CD4-positive, alpha-beta T cell treated with Interleukin-10 for 1 hour (primary cell): Measurements from ENCODE around the gene APOH.
"Not testable (repeated sequence)": the region's sequence is repeated elsewhere in the genome, so short reads cannot be mapped to it uniquely, and the experiment has no call there.

Source experiments
- DNase-seq: peaks from one replicate; pipeline ENCODE4 v3.0.0-alpha.2; 2020

APOH gene, protein sequence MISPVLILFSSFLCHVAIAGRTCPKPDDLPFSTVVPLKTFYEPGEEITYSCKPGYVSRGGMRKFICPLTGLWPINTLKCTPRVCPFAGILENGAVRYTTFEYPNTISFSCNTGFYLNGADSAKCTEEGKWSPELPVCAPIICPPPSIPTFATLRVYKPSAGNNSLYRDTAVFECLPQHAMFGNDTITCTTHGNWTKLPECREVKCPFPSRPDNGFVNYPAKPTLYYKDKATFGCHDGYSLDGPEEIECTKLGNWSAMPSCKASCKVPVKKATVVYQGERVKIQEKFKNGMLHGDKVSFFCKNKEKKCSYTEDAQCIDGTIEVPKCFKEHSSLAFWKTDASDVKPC

DNA sequence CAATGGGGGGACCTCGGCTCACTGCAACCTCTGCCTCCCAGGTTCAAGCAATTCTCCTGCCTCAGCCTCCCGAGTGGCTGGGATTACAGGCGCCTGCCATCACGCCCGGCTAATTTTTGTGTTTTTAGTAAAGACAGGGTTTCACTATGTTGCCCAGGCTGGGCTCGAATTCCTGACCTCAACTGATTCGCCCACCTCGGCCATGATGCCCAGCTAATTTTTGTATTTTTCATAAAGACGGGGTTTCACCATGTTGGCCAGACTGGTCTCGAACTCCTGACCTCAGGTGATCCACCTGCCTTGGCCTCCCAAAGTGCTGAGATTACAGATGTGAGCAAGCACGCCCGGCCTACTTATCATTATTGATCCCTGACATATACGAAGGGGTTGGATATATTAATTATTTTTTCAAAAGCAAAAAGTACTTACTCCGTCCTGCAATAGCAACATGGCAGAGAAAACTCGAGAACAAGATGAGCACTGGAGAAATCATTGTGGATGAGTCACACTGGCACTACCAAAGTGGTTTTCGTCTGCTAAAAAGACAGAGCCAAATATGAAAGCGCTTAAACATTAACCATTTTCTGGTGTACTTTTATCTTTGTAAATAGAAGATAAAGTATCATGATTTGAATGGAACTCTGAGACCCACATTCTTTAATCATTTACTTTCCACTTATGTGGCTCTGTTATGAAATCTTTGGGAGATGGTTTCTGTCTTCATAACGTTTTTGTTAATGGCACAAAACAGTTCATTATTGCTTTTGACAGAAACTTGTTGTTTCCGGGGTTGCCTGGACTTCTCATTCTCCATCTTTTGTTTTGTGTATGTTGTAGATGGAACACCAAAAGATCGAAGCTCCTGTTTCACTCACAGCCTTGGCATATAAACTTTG lies at the start of gene APOH:
APOH (minus strand) TSS at position 529 of the 896 bp plus-strand sequence; CDS start at position 493, 36 bp downstream.
- no peak for DNase-seq

DNA sequence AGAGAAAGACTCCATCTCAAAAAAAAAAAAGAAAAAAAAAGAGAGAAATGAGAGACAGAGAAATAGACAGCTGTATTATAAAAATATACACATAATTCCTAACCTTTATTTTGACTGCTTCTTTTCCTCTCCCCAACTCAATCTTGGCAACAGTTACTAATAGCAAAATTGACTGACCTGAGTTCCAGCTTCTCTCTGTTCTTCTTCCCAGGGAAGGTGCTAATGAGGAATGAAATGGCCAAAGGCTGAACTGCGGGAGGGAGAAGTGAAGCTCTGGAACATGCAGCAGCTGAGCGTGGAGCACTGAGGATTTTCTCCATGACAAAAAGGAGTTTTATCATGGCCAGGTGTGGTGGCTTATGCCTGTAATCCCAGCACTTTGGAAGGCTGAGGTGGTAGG lies 48.0 kb upstream of the APOH start:
- no peak for DNase-seq

DNA sequence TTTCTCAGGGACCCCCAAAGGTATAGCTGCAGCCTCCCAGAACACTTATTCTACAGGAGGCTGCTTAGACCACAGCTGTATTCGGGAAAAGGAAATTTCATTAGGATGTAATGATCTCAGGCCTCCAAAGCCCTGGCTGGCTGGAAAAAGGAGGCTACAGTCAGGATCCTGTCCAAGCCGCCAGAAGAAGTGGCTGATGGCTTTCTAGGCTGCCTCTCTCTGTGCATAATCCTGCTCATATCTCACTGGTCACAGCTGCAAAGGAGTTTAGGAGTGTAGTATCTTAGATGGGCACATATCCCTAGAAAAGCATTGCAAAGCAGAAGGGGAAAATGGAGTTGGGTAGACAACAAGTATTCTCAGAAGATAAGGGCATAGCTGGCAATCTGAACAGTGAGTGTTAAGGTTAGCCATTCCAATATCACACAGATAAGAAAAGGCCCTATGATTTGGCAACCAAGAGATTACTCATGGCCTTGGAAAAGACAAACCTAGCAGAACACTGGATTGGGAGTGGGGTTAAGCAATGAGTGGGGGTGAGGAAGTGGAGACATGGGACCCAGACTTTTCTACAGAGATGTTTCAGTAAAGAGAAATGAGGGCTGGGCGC lies 47.2 kb upstream of the APOH start:
- DNase-seq: no peak

DNA sequence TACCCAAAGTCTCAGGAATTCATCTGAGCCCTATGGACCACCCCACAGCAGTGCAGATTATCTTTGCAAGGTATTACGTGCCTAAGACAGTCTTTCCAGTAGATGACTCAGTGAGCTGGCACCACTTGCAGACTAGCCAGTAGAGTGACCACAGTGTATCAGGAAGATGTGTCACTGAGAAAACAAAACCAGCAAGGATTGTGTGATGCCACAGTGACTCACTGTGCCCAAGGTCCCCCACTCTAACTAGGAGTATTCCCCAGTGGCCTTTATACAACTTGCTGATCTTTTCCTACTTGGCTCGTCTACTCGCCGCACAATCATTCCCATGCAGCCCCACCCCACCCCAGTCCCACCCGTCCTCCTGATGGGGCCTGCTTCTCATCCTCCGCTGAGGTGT lies 46.4 kb upstream of the APOH start:
- no peak for DNase-seq

GRCh38 chr17:66273586-66273848 lies 44.3 kb upstream of the APOH start:
- no peak for DNase-seq

DNA sequence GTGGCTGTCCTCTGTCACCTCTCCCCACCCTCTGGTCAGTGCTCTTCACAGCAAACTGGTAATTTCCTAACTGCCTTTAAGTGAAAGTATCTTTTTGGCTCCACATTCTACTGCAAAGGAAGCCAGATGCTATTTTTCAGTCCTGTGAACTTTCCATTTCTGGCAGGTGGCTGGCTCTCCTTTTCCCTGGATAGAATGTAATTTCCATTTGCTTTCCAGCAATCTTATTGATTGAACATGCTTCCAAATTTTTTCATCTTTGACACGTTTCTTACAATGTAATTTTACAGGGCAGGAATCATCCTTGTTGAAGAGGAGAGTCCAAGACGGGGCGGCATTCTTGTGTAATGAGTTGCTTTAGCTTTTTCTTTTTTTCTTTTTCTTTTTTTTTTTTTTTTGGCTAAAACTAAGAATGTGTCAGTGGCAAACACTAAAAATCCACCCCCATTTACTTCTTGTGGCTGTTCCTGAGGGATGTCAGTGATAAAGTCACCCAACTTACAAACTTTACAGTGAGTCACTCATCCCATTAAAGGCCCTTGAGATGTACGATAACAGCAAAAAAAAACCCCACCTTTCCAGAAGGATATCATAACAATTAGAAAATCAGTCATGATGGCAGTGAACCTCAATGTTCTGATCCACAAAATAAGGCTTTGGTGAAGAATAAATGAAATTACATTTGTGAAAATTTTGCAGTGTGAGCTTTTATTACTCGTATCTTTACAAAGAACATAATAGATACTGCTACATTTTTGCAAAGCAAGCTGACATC lies 43.8 kb upstream of the APOH start:
- DNase-seq: no peak

DNA sequence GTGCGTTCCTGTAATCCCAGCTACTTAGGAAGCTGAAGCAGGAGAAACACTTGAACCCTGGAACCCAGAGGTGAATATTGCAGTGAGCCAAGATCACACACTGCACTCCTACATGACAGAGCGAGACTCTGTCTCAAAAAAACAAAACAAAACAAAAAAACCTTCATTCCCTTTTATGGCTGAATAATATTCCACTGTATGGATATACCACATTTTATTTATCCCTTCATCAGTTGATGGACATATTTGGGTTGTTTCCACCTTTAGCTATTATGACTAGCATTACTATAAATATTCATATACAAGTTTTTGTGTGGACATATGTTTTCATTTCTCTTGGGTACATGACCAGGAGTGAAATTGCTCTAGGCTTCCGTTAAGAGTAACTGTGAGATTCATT lies 42.3 kb upstream of the APOH start:
- no peak for DNase-seq

- DNase-seq: no peak
Observed at GRCh38 chr17:66270106-66270505, 40.9 kb upstream of the APOH start.

DNA sequence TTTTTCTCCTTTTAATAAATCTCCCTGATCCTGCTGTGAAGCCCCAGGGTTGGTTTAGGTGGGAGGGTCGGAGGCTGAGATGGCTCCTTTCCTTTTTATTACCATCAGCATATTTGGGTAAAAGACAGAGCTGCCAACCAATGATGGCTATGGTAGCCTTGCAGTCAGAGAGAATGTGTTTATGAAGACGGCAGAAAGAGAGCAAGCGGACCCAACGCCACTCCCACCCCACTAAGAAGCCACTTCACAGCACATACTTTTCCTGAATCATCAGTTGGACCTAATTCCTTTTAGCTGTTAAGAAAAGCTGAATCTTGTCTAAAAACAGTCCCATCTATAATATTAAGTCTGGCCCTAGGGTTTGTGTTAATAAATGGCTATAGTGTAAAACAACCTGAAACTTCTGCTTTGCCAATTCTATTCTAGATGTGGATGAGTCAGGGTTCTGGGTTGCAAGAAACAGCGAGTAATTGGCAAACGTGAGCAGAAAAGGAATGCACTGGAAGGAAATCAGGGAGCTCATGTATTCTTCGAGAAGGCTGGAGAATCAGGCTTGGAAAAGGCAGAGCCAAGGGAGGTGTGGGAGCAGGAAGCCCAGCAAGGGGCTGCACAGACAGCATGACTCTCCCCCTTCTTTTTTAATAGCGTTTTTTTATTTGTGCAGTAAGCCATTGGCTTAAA lies 39.2 kb upstream of the APOH start:
- DNase-seq: no peak

- no peak for DNase-seq
Observed at GRCh38 chr17:66264696-66265095, 35.5 kb upstream of the APOH start.

DNA sequence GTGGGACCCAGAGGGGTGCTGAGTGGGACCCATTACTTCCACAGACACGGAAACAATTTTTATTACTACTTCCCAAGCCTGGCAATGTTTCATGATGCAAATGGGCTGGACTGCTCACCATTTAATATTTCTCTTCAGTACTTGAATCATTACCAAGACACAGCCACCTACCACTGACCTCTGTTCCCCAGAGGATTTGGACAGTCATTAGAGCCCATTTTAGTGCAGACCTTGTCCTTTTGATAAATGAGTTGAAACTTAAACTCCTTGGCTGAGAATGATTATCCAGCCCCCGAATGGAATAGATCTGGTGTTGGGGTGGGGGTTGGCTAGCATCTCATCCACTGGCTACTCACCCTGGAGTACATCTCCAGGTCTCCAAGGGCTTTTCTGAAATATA lies 33.6 kb upstream of the APOH start:
- no peak for DNase-seq

DNA sequence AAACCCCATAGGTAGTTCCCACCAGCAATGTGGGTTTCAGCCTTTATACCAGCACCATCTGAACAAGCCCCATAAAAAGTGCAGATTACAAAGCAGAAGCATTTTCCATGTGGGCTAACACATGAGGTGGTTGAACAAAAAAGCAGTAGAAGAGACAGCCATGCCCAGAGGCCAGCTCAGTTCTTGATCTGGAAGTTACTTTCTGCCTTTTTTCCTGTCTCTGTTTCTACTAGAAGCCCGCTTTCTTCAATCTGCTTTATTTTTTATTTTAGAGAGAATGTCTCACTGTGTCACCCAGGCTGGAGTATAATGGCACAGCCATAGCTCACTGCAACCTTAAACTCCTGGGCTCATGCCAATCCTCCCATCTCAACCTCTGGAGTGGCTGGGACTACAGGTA lies 31.5 kb upstream of the APOH start:
- DNase-seq: no peak

- no peak for DNase-seq
Observed at GRCh38 chr17:66260275-66260674, 31.1 kb upstream of the APOH start.

- peak; percentile 20 for DNase-seq
Observed at GRCh38 chr17:66255527-66255971, 26.3 kb upstream of the APOH start.

- DNase-seq: peak; percentile 80
Observed at GRCh38 chr17:66255112-66255511, 25.9 kb upstream of the APOH start.

- not testable (repeated sequence) for DNase-seq
Observed at GRCh38 chr17:66253458-66253857, 24.2 kb upstream of the APOH start.

DNA sequence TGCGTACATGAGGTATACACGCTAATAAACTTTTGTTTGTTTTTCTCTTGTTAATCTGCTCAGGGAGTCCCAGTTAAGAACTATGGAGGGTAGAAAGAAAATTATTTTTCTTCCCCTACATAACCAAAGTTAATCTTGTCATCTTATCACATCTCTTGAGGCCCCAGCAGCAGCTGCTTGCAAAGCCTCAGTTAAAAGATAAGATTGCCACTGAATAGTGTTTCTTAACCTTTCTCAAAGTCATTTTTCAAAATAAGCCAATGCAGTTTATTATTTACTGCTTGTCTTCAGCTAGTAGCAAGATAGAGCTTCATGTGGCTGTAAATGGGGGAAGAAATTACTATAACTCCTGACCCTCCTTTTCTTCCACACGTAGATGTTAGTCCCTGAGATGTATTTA lies 21.5 kb upstream of the APOH start:
- no peak for DNase-seq

DNA sequence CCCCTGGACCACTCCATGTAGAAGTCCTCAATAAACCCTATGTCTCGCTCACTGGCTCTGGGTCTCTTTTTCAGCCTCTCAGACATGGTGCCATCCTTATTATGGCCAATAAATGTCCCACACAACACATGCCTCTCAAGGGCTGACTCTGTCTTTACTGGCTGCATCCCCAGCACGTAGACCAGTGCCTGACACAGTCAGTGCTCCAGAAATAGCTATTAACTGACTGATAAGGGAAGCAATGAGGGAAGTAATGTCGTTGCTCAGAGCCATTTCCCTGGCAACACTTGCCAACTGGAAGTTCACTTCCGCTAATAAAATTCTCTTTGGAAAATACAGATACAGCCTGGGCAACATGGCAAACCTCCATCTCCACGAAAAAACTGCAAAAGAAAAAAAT lies 19.1 kb upstream of the APOH start:
- no peak for DNase-seq

DNA sequence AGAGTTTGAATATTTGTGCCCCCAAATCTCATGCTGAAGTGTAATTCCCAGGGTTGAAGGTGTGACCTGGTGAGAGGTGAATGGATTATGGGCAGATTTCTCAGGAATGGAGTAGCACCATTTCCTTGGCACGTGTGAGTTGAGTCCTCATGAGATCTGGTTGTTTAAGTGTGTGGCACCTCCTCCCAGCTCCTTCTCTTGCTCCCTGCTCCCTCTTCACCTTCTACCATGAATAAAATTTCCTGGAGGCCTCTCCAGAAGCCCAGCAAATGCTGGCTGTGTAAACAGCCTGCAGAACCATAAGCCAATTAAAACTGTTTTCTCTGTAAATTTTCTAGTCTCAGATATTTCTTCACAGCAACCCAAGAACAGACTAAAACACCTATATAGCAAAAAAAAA lies 12.6 kb upstream of the APOH start:
- no peak for DNase-seq

GRCh38 chr17:66240630-66241029 lies 11.4 kb upstream of the APOH start:
- no peak for DNase-seq

- DNase-seq: no peak
Observed at GRCh38 chr17:66240013-66240412, 10.8 kb upstream of the APOH start.

GRCh38 chr17:66235377-66235994 lies 6.3 kb upstream of the APOH start:
- no peak for DNase-seq
